PC-9 (cell line): ENCODE data around the gene ABCB1. TPM values are rescaled to one million over a fixed set of nuclear protein-coding genes. Genes with fewer than 3 reads are reported as not detected.
"Not testable (repeated sequence)": the region's sequence is repeated elsewhere in the genome, so short reads cannot be mapped to it uniquely, and the experiment has no call there.

Source experiments
- BruUV-seq: library from RNA; stranded (reverse); fragments of 400-500 nt; replicated peaks from 2 replicates; lab custom pipeline; 2021; lab: Mats Ljungman, UMichigan
- CTCF ChIA-PET: fragments of 300-600 bp; sonication (Branson Sonifier 250); formaldehyde crosslinking; loops from one replicate; lab custom pipeline; 2022; ENCODE audit warnings: antibody characterized with exemption; lab: Charles Lee
- POLR2A ChIA-PET: fragments of 300-600 bp; sonication (Branson Sonifier 250); formaldehyde crosslinking; loops from one replicate; lab custom pipeline; 2022; ENCODE audit warnings: antibody characterized with exemption; ENCODE audit not compliant: unreplicated experiment; lab: Charles Lee
- DNase-seq, 2 experiments: peaks; one replicate each; pipeline versions ENCODE4 v3.0.0 to v3.0.0-alpha.2; 2015 to 2022; ENCODE audit warnings: mixed read lengths in 1 of 2
- H2AFZ ChIP-seq: fragments of 200-600 bp; sonication (generic); 2 replicates; pipeline ENCODE4 v1.8.1; 2017; ENCODE audit warnings: antibody characterized with exemption
- H3F3A ChIP-seq: fragments of 200-600 bp; sonication (generic); 2 replicates; pipeline ENCODE4 v1.8.1; 2017; ENCODE audit warnings: antibody characterized with exemption, mild to moderate bottlenecking, low read depth; ENCODE audit not compliant: insufficient read depth
- H3K27ac ChIP-seq: fragments of 200-600 bp; sonication (generic); 2 replicates; pipeline ENCODE4 v1.6.1; 2016; ENCODE audit warnings: mixed run types
- H3K27me3 ChIP-seq: fragments of 200-600 bp; sonication (generic); 2 replicates; pipeline ENCODE4 v1.6.1; 2016; ENCODE audit warnings: low read depth, mixed run types; ENCODE audit not compliant: insufficient read depth
- H3K36me3 ChIP-seq: fragments of 200-600 bp; sonication (generic); 2 replicates; pipeline ENCODE4 v1.6.1; 2016; ENCODE audit warnings: low read depth, mixed run types
- H3K4me1 ChIP-seq: fragments of 200-600 bp; sonication (generic); replicated peaks from 2 replicates; pipeline ENCODE4 v1.6.1; 2016; ENCODE audit warnings: mixed run types; ENCODE audit not compliant: insufficient read depth
- H3K4me2 ChIP-seq: fragments of 200-600 bp; sonication (generic); 2 replicates; pipeline ENCODE4 v1.6.1; 2017; ENCODE audit warnings: mixed run types
- H3K4me3 ChIP-seq: fragments of 200-600 bp; sonication (generic); 2 replicates; pipeline ENCODE4 v1.6.1; 2016; ENCODE audit warnings: mixed run types
- H3K79me2 ChIP-seq: fragments of 200-600 bp; sonication (generic); 2 replicates; pipeline ENCODE4 v1.6.1; 2017; ENCODE audit warnings: low read depth, mixed run types
- H3K9me2 ChIP-seq: fragments of 200-600 bp; sonication (generic); 2 replicates; pipeline ENCODE4 v1.8.1; 2017; ENCODE audit warnings: mild to moderate bottlenecking; ENCODE audit not compliant: insufficient read depth
- H3K9me3 ChIP-seq: fragments of 200-600 bp; sonication (generic); 2 replicates; pipeline ENCODE4 v1.8.1; 2016; ENCODE audit warnings: low read depth; ENCODE audit not compliant: insufficient read depth
- H4K20me1 ChIP-seq: fragments of 200-600 bp; sonication (generic); 2 replicates; pipeline ENCODE4 v1.8.1; 2017; ENCODE audit not compliant: insufficient read depth
- CTCF ChIP-seq: fragments of 200-600 bp; sonication (generic); conservative IDR thresholded peaks from 2 replicates; pipeline ENCODE4 v1.6.1; 2017; ENCODE audit warnings: mixed run types, antibody characterized with exemption, mild to moderate bottlenecking, moderate library complexity
- EZH2 ChIP-seq: fragments of 200-600 bp; sonication (generic); IDR thresholded peaks from 2 replicates; pipeline ENCODE4 v1.8.0; 2017; ENCODE audit warnings: antibody characterized with exemption, low read depth
- intact Hi-C: fragments of 100-400 bp; cut with micrococcal nuclease; formaldehyde crosslinking; loops from one replicate; pipeline ENCODE4 v1.10.0; 2022; ENCODE audit not compliant: unreplicated experiment
- total RNA-seq: library from RNA; stranded (reverse); gene quantifications from 2 replicates; pipeline ENCODE4 v1.2.3, GENCODE V29; 2021

ABCB1 gene
- total RNA-seq, 1 experiment from 2014 or later = not detected

GRCh38 chr7:87580636-87581035 lies 20.0 kb downstream of the ABCB1 start:
- Histone ChIP-seq H3K36me3 (no peaks in the 10 kb centered on the region), H3K27ac (no peak overlapping the region), H3K9me2 (no peaks in the 10 kb centered on the region), H3K9me3 (no peaks in the 10 kb centered on the region), H3K4me2 (no peak overlapping the region), H2AFZ (no peak overlapping the region), H3K27me3 (no peaks in the 10 kb centered on the region), H3K4me3 (no peak overlapping the region), H4K20me1 (no peaks in the 10 kb centered on the region), H3K4me1 (no peaks in the 10 kb centered on the region), H3F3A (no peaks in the 10 kb centered on the region), H3K79me2 (no peaks in the 10 kb centered on the region)
- no TSS peak for BruUV-seq
- DNase-seq = no peak
- ChIA-PET CTCF (no interaction called here), POLR2A (no interaction called here)
- TF ChIP-seq EZH2 = no peak
- no peak for TF ChIP-seq CTCF
- intact Hi-C loops = no loop called here

- intact Hi-C loops = no loop called here
- BruUV-seq = no TSS peak
- CTCF ChIA-PET = no interaction called here
- no peak for TF ChIP-seq EZH2
- TF ChIP-seq CTCF = no peak
- Histone ChIP-seq H2AFZ (no peak overlapping the region), H3K4me3 (no peak overlapping the region), H4K20me1 (no peaks in the 10 kb centered on the region), H3K4me2 (no peak overlapping the region), H3K9me3 (no peaks in the 10 kb centered on the region), H3K27ac (no peak overlapping the region), H3K27me3 (no peaks in the 10 kb centered on the region), H3K79me2 (no peaks in the 10 kb centered on the region), H3K9me2 (no peaks in the 10 kb centered on the region), H3K4me1 (no peaks in the 10 kb centered on the region), H3K36me3 (no peaks in the 10 kb centered on the region), H3F3A (no peaks in the 10 kb centered on the region)
- DNase-seq = no peak
- POLR2A ChIA-PET = no interaction called here
These were observed 25.2 kb downstream of the ABCB1 start for GRCh38 chr7:87575521-87575920.

- Histone ChIP-seq H4K20me1 (no peaks in the 10 kb centered on the region), H3K9me3 (no peaks in the 10 kb centered on the region), H3K4me1 (no peaks in the 10 kb centered on the region), H3F3A (no peaks in the 10 kb centered on the region), H3K4me2 (no peak overlapping the region), H3K9me2 (no peaks in the 10 kb centered on the region), H3K79me2 (no peaks in the 10 kb centered on the region), H3K4me3 (no peak overlapping the region), H2AFZ (no peak overlapping the region), H3K27ac (no peak overlapping the region), H3K27me3 (no peaks in the 10 kb centered on the region), H3K36me3 (no peaks in the 10 kb centered on the region)
- POLR2A ChIA-PET = no interaction called here
- no peak for TF ChIP-seq EZH2
- no TSS peak for BruUV-seq
- DNase-seq = peak in 1 of 2 experiments; percentile 40
- CTCF ChIA-PET = no interaction called here
- intact Hi-C loops = no loop called here
These were observed 26.1 kb downstream of the ABCB1 start for GRCh38 chr7:87574630-87575029.

- DNase-seq, BruUV-seq, intact Hi-C loops, H3K4me1 ChIP-seq, H3K4me3 ChIP-seq, H3F3A ChIP-seq, H2AFZ ChIP-seq, H3K4me2 ChIP-seq, CTCF ChIA-PET, POLR2A ChIA-PET, H4K20me1 ChIP-seq, H3K27me3 ChIP-seq, H3K9me3 ChIP-seq, H3K27ac ChIP-seq, H3K36me3 ChIP-seq, H3K79me2 ChIP-seq, H3K9me2 ChIP-seq: not testable (repeated sequence)
These were observed 28.2 kb downstream of the ABCB1 start for GRCh38 chr7:87572513-87572912.
